T-helper 1 cell treated with Interleukin-12 subunit alpha and Interleukin-12 subunit beta and Interleukin-4 antibody, amounts not matched to agents 30 μg/mL and 1 μg/mL, for 36 hours (primary cell): ENCODE results near the gene ALDH1B1.

Experiments
- H3K27ac Mint-ChIP-seq: one replicate; pipeline ENCODE4 v1.8.0; 2021; ENCODE audit warnings: mild to moderate bottlenecking, mixed read lengths
- H3K27me3 Mint-ChIP-seq: one replicate; pipeline ENCODE4 v1.8.0; 2021; ENCODE audit warnings: low read depth, mixed read lengths
- H3K36me3 Mint-ChIP-seq: one replicate; pipeline ENCODE4 v1.8.0; 2021; ENCODE audit warnings: low read depth, mixed read lengths
- H3K4me1 Mint-ChIP-seq: one replicate; pipeline ENCODE4 v1.8.0; 2021; ENCODE audit warnings: low read depth, mixed read lengths
- H3K4me3 Mint-ChIP-seq: one replicate; pipeline ENCODE4 v1.8.0; 2021; ENCODE audit warnings: mild to moderate bottlenecking, moderate library complexity, mixed read lengths
- H3K9me3 Mint-ChIP-seq: one replicate; pipeline ENCODE4 v1.8.0; 2021; ENCODE audit warnings: mixed read lengths

ALDH1B1 gene

GRCh38 chr9:38442473-38443096 is 50.1 kb downstream of the ALDH1B1 start:
- no peaks in the 10 kb centered on the region for H3K9me3 Mint-ChIP-seq
- H3K27me3 Mint-ChIP-seq, result peaks cover 3% of the 10 kb centered on the region
- H3K4me1 Mint-ChIP-seq, result no peaks in the 10 kb centered on the region
- H3K4me3 Mint-ChIP-seq, result no peak overlapping the region
- H3K36me3 Mint-ChIP-seq, result no peaks in the 10 kb centered on the region
- no peak overlapping the region for H3K27ac Mint-ChIP-seq

GRCh38 chr9:38443181-38443580 is 50.7 kb downstream of the ALDH1B1 start:
- Mint-ChIP-seq H3K4me1 (no peaks in the 10 kb centered on the region), H3K36me3 (no peaks in the 10 kb centered on the region), H3K4me3 (no peak overlapping the region), H3K27me3 (peaks cover 7% of the 10 kb centered on the region), H3K9me3 (no peaks in the 10 kb centered on the region), H3K27ac (no peak overlapping the region)

- H3K36me3 Mint-ChIP-seq, result no peaks in the 10 kb centered on the region
- no peaks in the 10 kb centered on the region for H3K9me3 Mint-ChIP-seq
- H3K27me3 Mint-ChIP-seq, result peaks cover 11% of the 10 kb centered on the region
- H3K4me1 Mint-ChIP-seq, result no peaks in the 10 kb centered on the region
- H3K27ac Mint-ChIP-seq, result no peak overlapping the region
- no peak overlapping the region for H3K4me3 Mint-ChIP-seq
Measured at GRCh38 chr9:38443597-38443996, 51.1 kb downstream of the ALDH1B1 start.

- Mint-ChIP-seq H3K4me1 (no peaks in the 10 kb centered on the region), H3K27ac (no peak overlapping the region), H3K9me3 (no peaks in the 10 kb centered on the region), H3K36me3 (no peaks in the 10 kb centered on the region), H3K4me3 (no peak overlapping the region), H3K27me3 (peaks cover 21% of the 10 kb centered on the region)
Measured at GRCh38 chr9:38445154-38446043, 52.9 kb downstream of the ALDH1B1 start.

GRCh38 chr9:38447703-38448102 is 55.2 kb downstream of the ALDH1B1 start:
- Mint-ChIP-seq H3K4me1 (no peaks in the 10 kb centered on the region), H3K27ac (no peak overlapping the region), H3K9me3 (peaks cover 12% of the 10 kb centered on the region), H3K36me3 (no peaks in the 10 kb centered on the region), H3K27me3 (peaks cover 21% of the 10 kb centered on the region), H3K4me3 (no peak overlapping the region)
